IMR-90 (cell line): Measurements from ENCODE around the gene ZNF718. TPM values are rescaled to one million over a fixed set of nuclear protein-coding genes. Genes with fewer than 3 reads are reported as not detected.
"Not testable (repeated sequence)": the region's sequence is repeated elsewhere in the genome, so short reads cannot be mapped to it uniquely, and the experiment has no call there.

Experiments used
- ATAC-seq: fragments of 200-7000 bp; cut with Tn5 transposase; 2 replicates; pipeline ENCODE4 v1.9.1; 2020; ENCODE audit warnings: low read depth, mild to moderate bottlenecking, moderate library complexity
- BruUV-seq: library from RNA; stranded (reverse); fragments of 400-500 nt; replicated peaks from 2 replicates; lab custom pipeline; 2021; lab: Mats Ljungman, UMichigan
- CTCF ChIA-PET: fragments of 300-600 bp; formaldehyde crosslinking; extraction: SDS; loops from one replicate; lab custom pipeline; 2021; ENCODE audit warnings: antibody characterized with exemption; lab: Yijun Ruan, JAX
- POLR2A ChIA-PET: fragments of 300-600 bp; sonication (Branson Sonifier 250); formaldehyde crosslinking; loops from one replicate; lab custom pipeline; 2022; ENCODE audit warnings: antibody characterized with exemption; ENCODE audit not compliant: unreplicated experiment; lab: Charles Lee
- DNase-seq: peaks from one replicate; pipeline ENCODE4 v3.0.0; 2013
- H2AFZ ChIP-seq: replicated peaks from 2 replicates; pipeline ENCODE3; 2013; ENCODE audit warnings: low read length, mild to moderate bottlenecking; ENCODE audit not compliant: poor library complexity
- H2AK5ac ChIP-seq: 2 replicates; pipeline ENCODE4 v1.6.1; 2013; ENCODE audit warnings: low read depth, low read length, inconsistent platforms
- H2AK9ac ChIP-seq: replicated peaks from 2 replicates; pipeline ENCODE3; 2013; ENCODE audit warnings: mild to moderate bottlenecking, low read depth, low read length, moderate library complexity; ENCODE audit not compliant: poor library complexity
- H2BK120ac ChIP-seq: 2 replicates; pipeline ENCODE4 v1.6.1; 2013; ENCODE audit warnings: low read depth, low read length, inconsistent platforms
- H2BK15ac ChIP-seq: 3 replicates; pipeline ENCODE4 v1.6.1; 2013; ENCODE audit warnings: low read depth, low read length, inconsistent platforms
- H2BK20ac ChIP-seq: 2 replicates; pipeline ENCODE4 v1.6.1; 2013; ENCODE audit warnings: low read depth, mild to moderate bottlenecking, inconsistent platforms, low read length, moderate library complexity
- H2BK5ac ChIP-seq: 2 replicates; pipeline ENCODE4 v1.6.1; 2013; ENCODE audit warnings: mild to moderate bottlenecking, low read depth, low read length, inconsistent platforms; ENCODE audit not compliant: poor library complexity, severe bottlenecking
- H3K14ac ChIP-seq: replicated peaks from 2 replicates; pipeline ENCODE4 v1.6.1; 2013; ENCODE audit warnings: low read depth, low read length, inconsistent platforms
- H3K18ac ChIP-seq: 2 replicates; pipeline ENCODE4 v1.6.1; 2013; ENCODE audit warnings: low read depth, low read length, control low read depth
- H3K23ac ChIP-seq: 2 replicates; pipeline ENCODE4 v1.6.1; 2013; ENCODE audit warnings: low read depth, low read length, inconsistent platforms
- H3K27ac ChIP-seq: 2 replicates; pipeline ENCODE4 v1.5.1; 2013; ENCODE audit warnings: mild to moderate bottlenecking, control low read depth, low read length; ENCODE audit not compliant: insufficient read depth
- H3K27me3 ChIP-seq: 2 replicates; pipeline ENCODE4 v1.6.1; 2013; ENCODE audit warnings: low read length; ENCODE audit not compliant: control insufficient read depth, insufficient read depth
- H3K36me3 ChIP-seq: 2 replicates; pipeline ENCODE4 v1.6.1; 2013; ENCODE audit warnings: low read length, mixed read lengths; ENCODE audit not compliant: control insufficient read depth, insufficient read depth
- H3K4ac ChIP-seq: 2 replicates; pipeline ENCODE4 v1.6.1; 2013; ENCODE audit warnings: low read depth, low read length, inconsistent platforms
- H3K4me1 ChIP-seq: 2 replicates; pipeline ENCODE4 v1.6.1; 2013; ENCODE audit warnings: low read length, mixed read lengths; ENCODE audit not compliant: control insufficient read depth, insufficient read depth
- H3K4me2 ChIP-seq: 2 replicates; pipeline ENCODE4 v1.6.1; 2013; ENCODE audit warnings: low read depth, mild to moderate bottlenecking, control low read depth, low read length, moderate library complexity
- H3K4me3 ChIP-seq: 2 replicates; pipeline ENCODE4 v1.5.1; 2013; ENCODE audit warnings: low read depth, mild to moderate bottlenecking, control low read depth, low read length, moderate library complexity; ENCODE audit not compliant: insufficient read depth
- H3K56ac ChIP-seq: 2 replicates; pipeline ENCODE4 v1.6.1; 2013; ENCODE audit warnings: low read length, inconsistent platforms; ENCODE audit not compliant: insufficient read depth; ENCODE audit errors: extremely low read depth
- H3K79me1 ChIP-seq, 2 experiments: 2 replicates each; pipeline ENCODE4 v1.6.1; 2013; ENCODE audit warnings: low read length in 2 of 2, inconsistent platforms in 1 of 2, low read depth in 1 of 2
- H3K9ac ChIP-seq: 2 replicates; pipeline ENCODE4 v1.6.1; 2013; ENCODE audit warnings: low read depth, low read length, control low read depth
- H3K9me1 ChIP-seq: 2 replicates; pipeline ENCODE4 v1.6.1; 2013; ENCODE audit warnings: low read length, inconsistent platforms; ENCODE audit not compliant: insufficient read depth
- H3K9me3 ChIP-seq: 2 replicates; pipeline ENCODE4 v1.6.1; 2013; ENCODE audit warnings: low read length; ENCODE audit not compliant: control insufficient read depth, insufficient read depth
- H4K20me1 ChIP-seq: 2 replicates; pipeline ENCODE4 v1.6.1; 2013; ENCODE audit warnings: low read length, inconsistent platforms; ENCODE audit not compliant: insufficient read depth
- H4K5ac ChIP-seq: 2 replicates; pipeline ENCODE4 v1.6.1; 2013; ENCODE audit warnings: mild to moderate bottlenecking, low read depth, low read length, control low read depth
- H4K8ac ChIP-seq, 2 experiments: 2 replicates each; pipeline ENCODE4 v1.6.1; 2013; ENCODE audit warnings: low read depth in 2 of 2, low read length in 2 of 2, control low read depth in 1 of 2, inconsistent platforms in 1 of 2
- H4K91ac ChIP-seq: 2 replicates; pipeline ENCODE4 v1.6.1; 2013; ENCODE audit warnings: low read depth, low read length, inconsistent platforms; ENCODE audit not compliant: insufficient read depth
- WGBS, 2 experiments: methylation state at CpG; one replicate each; pipeline versions ENCODE4 v1.1.5 to v1.1.7; 2013; ENCODE audit warnings: missing lambda C conversion rate in 2 of 2; ENCODE audit not compliant: insufficient read length in 1 of 2; ENCODE audit errors: extremely low coverage in 2 of 2; 5-methylcytosine and 5-hydroxymethylcytosine counted together
- dilution Hi-C: fragments of 300-500 bp; cut with HindIII; formaldehyde crosslinking; loops from one replicate; pipeline ENCODE4 v1.14.3; 2018; ENCODE audit warnings: low sequenced_read_pairs; ENCODE audit not compliant: unreplicated experiment
- in situ Hi-C: fragments of 300-500 bp; cut with MboI; formaldehyde crosslinking; loops from 3 replicates; pipeline ENCODE4 v1.14.3; 2019; ENCODE audit warnings: low sequenced_read_pairs, inconsistent platforms, mixed read lengths
- intact Hi-C: fragments of 100-400 bp; cut with micrococcal nuclease; formaldehyde crosslinking; loops from 2 replicates; pipeline ENCODE4 v1.10.0; 2022
- polyA plus RNA-seq, 3 experiments: library from polyadenylated mRNA; depleted of rRNA; stranded (reverse); fragments of >200 nt; gene quantifications; 2 replicates each; pipeline ENCODE4 v1.2.3, GENCODE V29; 2012; ENCODE audit warnings: low replicate concordance in 1 of 3
- total RNA-seq: library from RNA; depleted of rRNA; stranded (reverse); fragments of >200 nt; gene quantifications from 2 replicates; pipeline ENCODE4 v1.2.3, GENCODE V29; 2012

ZNF718 gene
- total and polyA plus RNA-seq, 2 of the 4 experiments (the other 2 are of a cell fraction) = 1.1 to 1.8 TPM

DNA sequence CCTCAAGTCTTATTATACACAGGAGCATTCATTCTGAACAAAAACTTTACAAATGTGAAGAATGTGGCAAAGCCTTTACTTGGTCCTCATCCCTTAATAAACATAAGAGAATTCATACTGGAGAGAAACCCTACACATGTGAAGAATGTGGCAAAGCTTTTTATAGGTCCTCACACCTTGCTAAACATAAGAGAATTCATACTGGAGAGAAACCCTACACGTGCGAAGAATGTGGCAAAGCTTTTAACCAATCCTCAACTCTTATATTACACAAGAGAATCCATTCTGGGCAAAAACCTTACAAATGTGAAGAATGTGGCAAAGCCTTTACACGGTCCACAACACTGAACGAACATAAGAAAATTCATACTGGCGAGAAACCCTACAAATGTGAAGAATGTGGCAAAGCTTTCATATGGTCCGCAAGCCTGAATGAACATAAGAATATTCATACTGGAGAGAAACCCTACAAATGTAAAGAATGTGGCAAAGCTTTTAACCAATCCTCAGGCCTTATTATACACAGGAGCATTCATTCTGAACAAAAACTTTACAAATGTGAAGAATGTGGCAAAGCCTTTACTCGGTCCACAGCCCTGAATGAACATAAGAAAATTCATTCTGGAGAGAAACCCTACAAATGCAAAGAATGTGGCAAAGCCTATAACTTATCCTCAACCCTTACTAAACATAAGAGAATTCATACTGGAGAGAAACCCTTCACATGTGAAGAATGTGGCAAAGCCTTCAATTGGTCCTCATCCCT lies 37.6 kb upstream of the ZNF718 start:
- H2BK15ac ChIP-seq, dilution Hi-C loops: not testable (repeated sequence)

More for the DNA sequence above, 37.6 kb upstream of the ZNF718 start:
- H2BK5ac ChIP-seq, H3K27ac ChIP-seq, H3K23ac ChIP-seq, H3K18ac ChIP-seq, H3K4me2 ChIP-seq, DNase-seq, CTCF ChIA-PET, H3K9me1 ChIP-seq, H3K79me1 ChIP-seq, H3K56ac ChIP-seq, H3K14ac ChIP-seq, H4K8ac ChIP-seq, POLR2A ChIA-PET, intact Hi-C loops, H4K5ac ChIP-seq, H3K27me3 ChIP-seq, H3K4ac ChIP-seq, H3K4me3 ChIP-seq, H2AK9ac ChIP-seq, H4K20me1 ChIP-seq, ATAC-seq, BruUV-seq, in situ Hi-C loops, H4K91ac ChIP-seq, H2BK120ac ChIP-seq, H2AFZ ChIP-seq, H2BK20ac ChIP-seq, H3K9ac ChIP-seq, H2AK5ac ChIP-seq, H3K4me1 ChIP-seq: not testable (repeated sequence)
- Histone ChIP-seq H3K9me3 (peaks cover 60% of the 10 kb centered on the region), H3K36me3 (peaks cover 13% of the 10 kb centered on the region)
- WGBS, 2 experiments = 100% methylated on average over 2 of the region's 7 CpGs; no CpG with 5 or more reads in 1 of the 2 experiments
